Coronary artery (tissue), 2 donors: ENCODE measurements around the gene C11orf16.
"Not testable (repeated sequence)": the region's sequence is repeated elsewhere in the genome, so short reads cannot be mapped to it uniquely, and the experiment has no call there.

Experiments
- DNase-seq: peaks from one replicate; pipeline ENCODE4 v3.0.0-alpha.2; 2017; ENCODE audit warnings: low spot score
- H3K27ac ChIP-seq, 2 donors: fragments of 200-600 bp; sonication (generic); one replicate each; pipeline ENCODE4 v1.5.1; 2016 to 2019
- H3K4me3 ChIP-seq: fragments of 200-600 bp; sonication (generic); 2 replicates; pipeline ENCODE4 v1.5.1; 2016; ENCODE audit warnings: mild to moderate bottlenecking, moderate library complexity
- TF ChIP-seq, protein P1 (sequence below): fragments of 200-600 bp; sonication (generic); IDR thresholded peaks from one replicate; pipeline ENCODE4 v1.5.1; 2019; ENCODE audit warnings: antibody characterized with exemption

Gene C11orf16

DNA sequence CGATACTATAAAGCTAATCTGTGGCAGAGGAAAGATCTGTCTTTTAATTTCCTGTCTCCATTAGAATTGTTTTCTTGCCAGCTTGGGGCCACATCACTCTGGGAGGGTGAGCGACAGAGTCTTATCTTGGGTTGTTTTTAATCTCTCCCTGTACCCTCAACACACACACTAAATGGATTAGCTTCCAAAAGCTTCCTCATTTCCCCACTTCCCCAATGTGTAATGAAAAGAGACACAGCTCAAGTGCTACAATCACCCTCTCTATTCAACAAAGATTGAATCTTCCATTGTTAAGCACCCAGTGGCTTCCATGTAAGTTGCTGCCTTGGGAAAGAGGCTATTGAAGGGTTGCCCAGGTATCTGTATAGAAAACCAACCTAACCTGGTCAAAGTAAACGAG lies 16.1 kb upstream of the C11orf16 start:
- Histone ChIP-seq H3K27ac (no peak overlapping the region), H3K4me3 (no peak overlapping the region)
- no peak for DNase-seq
- TF ChIP-seq, protein P1, sequence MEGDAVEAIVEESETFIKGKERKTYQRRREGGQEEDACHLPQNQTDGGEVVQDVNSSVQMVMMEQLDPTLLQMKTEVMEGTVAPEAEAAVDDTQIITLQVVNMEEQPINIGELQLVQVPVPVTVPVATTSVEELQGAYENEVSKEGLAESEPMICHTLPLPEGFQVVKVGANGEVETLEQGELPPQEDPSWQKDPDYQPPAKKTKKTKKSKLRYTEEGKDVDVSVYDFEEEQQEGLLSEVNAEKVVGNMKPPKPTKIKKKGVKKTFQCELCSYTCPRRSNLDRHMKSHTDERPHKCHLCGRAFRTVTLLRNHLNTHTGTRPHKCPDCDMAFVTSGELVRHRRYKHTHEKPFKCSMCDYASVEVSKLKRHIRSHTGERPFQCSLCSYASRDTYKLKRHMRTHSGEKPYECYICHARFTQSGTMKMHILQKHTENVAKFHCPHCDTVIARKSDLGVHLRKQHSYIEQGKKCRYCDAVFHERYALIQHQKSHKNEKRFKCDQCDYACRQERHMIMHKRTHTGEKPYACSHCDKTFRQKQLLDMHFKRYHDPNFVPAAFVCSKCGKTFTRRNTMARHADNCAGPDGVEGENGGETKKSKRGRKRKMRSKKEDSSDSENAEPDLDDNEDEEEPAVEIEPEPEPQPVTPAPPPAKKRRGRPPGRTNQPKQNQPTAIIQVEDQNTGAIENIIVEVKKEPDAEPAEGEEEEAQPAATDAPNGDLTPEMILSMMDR, result no peak

DNA sequence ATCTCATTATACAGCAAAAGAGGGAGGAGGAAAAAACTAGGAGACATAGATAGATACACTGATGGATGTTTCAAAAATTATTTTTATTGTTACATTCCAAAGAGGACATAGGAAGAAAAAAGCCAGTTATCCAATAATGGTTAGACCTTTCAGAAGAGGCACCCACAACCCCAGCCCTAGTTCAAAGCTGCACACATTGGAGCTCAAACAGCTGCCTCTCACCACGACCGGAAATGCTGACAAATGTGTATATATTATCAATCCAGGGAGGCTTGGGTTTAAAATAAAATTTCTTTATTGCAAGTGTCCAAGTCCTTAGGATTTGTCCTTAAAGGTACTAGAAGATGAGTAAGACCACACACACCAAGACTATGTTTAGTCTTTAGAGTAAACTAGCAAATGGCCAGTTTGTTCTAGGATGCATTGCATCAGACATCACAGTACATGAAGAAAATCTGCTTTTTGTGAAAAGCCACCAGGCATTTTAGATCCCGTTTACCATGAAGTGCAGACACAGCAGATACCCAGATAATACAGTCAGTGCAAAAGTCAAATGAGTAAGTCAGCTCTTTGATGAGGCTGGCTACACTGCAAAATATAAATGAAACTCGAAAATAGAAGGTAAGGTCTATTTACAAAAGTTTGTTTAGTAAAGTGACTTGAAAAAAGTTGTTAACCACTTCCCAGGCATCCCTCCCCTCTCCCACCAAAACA lies 14.6 kb upstream of the C11orf16 start:
- DNase-seq, result no peak
- TF ChIP-seq, protein P1, result no peak
- Histone ChIP-seq H3K27ac (no peak overlapping the region), H3K4me3 (no peak overlapping the region)

DNA sequence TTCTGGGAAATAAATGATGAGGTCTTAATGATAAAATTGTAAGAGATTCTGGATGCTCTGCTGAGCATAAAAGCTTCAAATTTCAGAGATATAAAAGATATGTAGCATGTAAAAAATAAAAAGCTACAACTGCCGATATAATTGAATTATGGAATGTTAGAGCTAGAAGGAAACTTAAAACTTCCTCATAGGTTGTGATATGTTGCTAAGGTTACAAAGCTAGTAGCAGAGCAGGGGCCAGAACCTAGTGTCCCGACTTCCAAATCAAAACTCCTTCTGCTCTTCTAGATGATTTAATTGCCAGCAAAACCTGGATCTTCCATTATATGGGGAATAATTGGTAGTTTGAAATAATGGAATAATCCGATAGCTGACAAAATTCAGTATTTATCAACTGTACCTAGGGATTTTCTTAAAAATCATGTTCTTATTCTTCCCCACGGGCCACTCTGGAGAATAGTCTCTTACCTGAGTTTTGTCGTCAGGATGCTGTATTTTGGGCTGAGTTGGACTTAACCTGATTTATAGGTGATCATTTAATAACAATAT lies 9.8 kb upstream of the C11orf16 start, which contains the start of gene ASCL3:
TSS of gene ASCL3 (minus strand) at position 499 of the 549 bp plus-strand sequence. CDS start 4,855 bp downstream, outside the sequence.
- no peak within 1 kb of the TSS for H3K27ac ChIP-seq
- no peak for DNase-seq
- TF ChIP-seq, protein P1, result no peak
- H3K4me3 ChIP-seq, result no peak within 1 kb of the TSS

GRCh38 chr11:8941341-8942103 lies 8.8 kb upstream of the C11orf16 start:
- H3K4me3 ChIP-seq, result no peak overlapping the region
- no peak overlapping the region for H3K27ac ChIP-seq

DNA sequence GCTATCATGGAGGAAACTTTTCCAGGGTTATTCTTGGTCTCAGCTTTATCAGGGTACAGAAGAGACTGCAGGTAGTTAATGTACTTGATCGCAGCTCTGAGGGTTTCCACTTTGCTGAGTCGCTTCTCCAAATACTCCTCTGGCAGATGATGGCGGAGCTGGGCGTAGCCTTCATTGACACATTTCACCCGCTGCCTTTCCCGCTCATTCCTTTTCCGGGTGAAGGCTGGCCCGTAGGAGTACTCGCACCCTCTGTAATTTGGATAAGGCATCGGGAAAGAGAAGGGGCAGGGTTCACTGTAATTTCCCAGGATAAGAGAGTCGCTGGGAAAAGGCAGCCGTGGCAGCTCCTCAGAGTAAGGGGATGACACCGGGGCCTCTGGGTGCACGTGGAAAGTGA lies 4.9 kb upstream of the C11orf16 start:
- Histone ChIP-seq H3K4me3 (no peak overlapping the region), H3K27ac (no peak overlapping the region)
- DNase-seq, result no peak
- TF ChIP-seq, protein P1, result no peak

More at GRCh38 chr11:8941341-8942103, 8.8 kb upstream of the C11orf16 start:
- no peak for DNase-seq
- TF ChIP-seq, protein P1, result no peak

DNA sequence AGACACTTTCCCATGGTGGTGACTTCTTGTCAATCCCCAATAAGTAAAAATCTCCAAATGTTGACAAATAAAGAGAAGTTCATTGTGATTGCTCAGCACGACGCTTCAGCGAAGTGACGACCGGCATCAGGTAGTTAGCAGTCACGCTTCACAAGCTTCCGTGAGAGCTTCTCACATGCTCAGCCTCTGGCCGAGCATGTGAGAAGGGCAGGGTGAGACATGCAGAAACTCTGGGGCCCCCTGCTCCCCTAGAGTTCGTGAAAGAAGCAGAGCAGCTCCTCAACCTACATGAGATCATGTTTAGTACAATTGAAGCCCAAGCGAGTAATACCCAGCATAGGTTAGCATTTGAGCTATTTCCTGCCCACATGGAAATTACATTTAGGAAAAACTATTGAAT lies 4.4 kb upstream of the C11orf16 start:
- DNase-seq, result no peak
- Histone ChIP-seq H3K27ac (no peak overlapping the region), H3K4me3 (no peak overlapping the region)
- TF ChIP-seq, protein P1, result no peak

DNA sequence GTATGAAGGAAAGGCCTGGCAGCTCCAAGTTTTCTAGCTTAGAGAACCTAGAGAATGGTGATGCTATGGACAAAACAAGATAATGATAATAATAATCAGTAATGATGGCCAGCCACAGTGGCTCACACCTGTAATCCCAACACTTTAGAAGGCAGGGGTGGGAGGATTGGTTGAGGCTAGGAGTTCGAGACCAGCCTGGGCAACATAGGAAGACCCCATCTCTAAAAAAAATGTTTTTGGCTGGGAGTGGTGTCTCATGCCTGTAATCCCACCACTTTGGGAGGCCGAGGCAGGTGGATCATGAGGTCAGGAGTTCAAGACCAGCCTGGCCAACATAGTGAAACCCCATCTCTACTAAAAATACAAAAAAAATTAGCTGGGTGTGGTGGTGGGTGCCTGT lies 3.0 kb upstream of the C11orf16 start:
- not testable (repeated sequence) for H3K27ac ChIP-seq, DNase-seq, H3K4me3 ChIP-seq
